GM23338 (cell line): Measurements from ENCODE around the gene DMRT1. TPM values are rescaled to one million over a fixed set of nuclear protein-coding genes. Genes with fewer than 3 reads are reported as not detected.

ENCODE experiments used
- ATAC-seq: fragments of 200-7000 bp; cut with Tn5 transposase; 3 replicates; pipeline ENCODE4 v1.9.1; 2020
- DNase-seq: peaks from one replicate; pipeline ENCODE4 v3.0.0-alpha.2; 2015; ENCODE audit warnings: low spot score
- H2AFZ ChIP-seq: fragments of 200-600 bp; sonication (generic); 2 replicates; pipeline ENCODE4 v1.8.0; 2016; ENCODE audit warnings: antibody characterized with exemption, mild to moderate bottlenecking, moderate library complexity
- H3F3A ChIP-seq: fragments of 200-600 bp; sonication (generic); replicated peaks from 2 replicates; pipeline ENCODE4 v1.8.0; 2017; ENCODE audit warnings: antibody characterized with exemption, mixed run types, low read depth
- H3K27ac ChIP-seq: fragments of 200-600 bp; sonication (generic); 2 replicates; pipeline ENCODE4 v1.6.1; 2016; ENCODE audit warnings: low read depth
- H3K27me3 ChIP-seq: fragments of 200-600 bp; sonication (generic); 2 replicates; pipeline ENCODE4 v1.8.0; 2016; ENCODE audit warnings: mild to moderate bottlenecking, mixed run types, moderate library complexity; ENCODE audit not compliant: insufficient read depth
- H3K36me3 ChIP-seq: fragments of 200-600 bp; sonication (generic); 2 replicates; pipeline ENCODE4 v1.8.0; 2016; ENCODE audit warnings: mild to moderate bottlenecking; ENCODE audit not compliant: insufficient read depth
- H3K4me1 ChIP-seq: fragments of 200-600 bp; sonication (generic); 2 replicates; pipeline ENCODE4 v1.8.0; 2016; ENCODE audit warnings: mild to moderate bottlenecking, moderate library complexity; ENCODE audit not compliant: insufficient read depth
- H3K4me2 ChIP-seq: fragments of 200-600 bp; sonication (generic); 2 replicates; pipeline ENCODE4 v1.7.1; 2017; ENCODE audit warnings: mixed run types
- H3K4me3 ChIP-seq: fragments of 200-600 bp; sonication (generic); 2 replicates; pipeline ENCODE4 v1.6.1; 2016; ENCODE audit warnings: mixed run types
- H3K79me2 ChIP-seq: fragments of 200-600 bp; sonication (generic); replicated peaks from 2 replicates; pipeline ENCODE4 v1.8.0; 2017; ENCODE audit warnings: mild to moderate bottlenecking; ENCODE audit not compliant: insufficient read depth
- H3K9me2 ChIP-seq: fragments of 200-600 bp; sonication (generic); 2 replicates; pipeline ENCODE4 v1.8.0; 2017; ENCODE audit not compliant: insufficient read depth
- H4K20me1 ChIP-seq: fragments of 200-600 bp; sonication (generic); replicated peaks from 2 replicates; pipeline ENCODE4 v1.8.0; 2017; ENCODE audit warnings: mild to moderate bottlenecking; ENCODE audit not compliant: insufficient read depth
- H3K27ac Mint-ChIP-seq: 2 replicates; pipeline ENCODE4 v1.8.0; 2020; ENCODE audit warnings: inconsistent platforms, mild to moderate bottlenecking, moderate library complexity, mixed read lengths
- H3K27me3 Mint-ChIP-seq: 3 replicates; pipeline ENCODE4 v1.8.0; 2022; ENCODE audit warnings: low read depth, mild to moderate bottlenecking, moderate library complexity, mixed read lengths, inconsistent platforms; ENCODE audit not compliant: insufficient read depth, poor library complexity
- H3K36me3 Mint-ChIP-seq: 3 replicates; pipeline ENCODE4 v1.8.0; 2021; ENCODE audit warnings: low read depth, mild to moderate bottlenecking, inconsistent platforms, moderate library complexity, mixed read lengths
- H3K4me1 Mint-ChIP-seq: 3 replicates; pipeline ENCODE4 v1.8.0; 2020; ENCODE audit warnings: mild to moderate bottlenecking, inconsistent platforms, mixed read lengths
- H3K4me3 Mint-ChIP-seq: 3 replicates; pipeline ENCODE4 v1.8.0; 2021; ENCODE audit warnings: moderate library complexity, mild to moderate bottlenecking, inconsistent platforms, mixed read lengths
- H3K9me3 Mint-ChIP-seq: 3 replicates; pipeline ENCODE4 v1.8.0; 2020; ENCODE audit warnings: moderate library complexity, mild to moderate bottlenecking, inconsistent platforms, mixed read lengths
- EZH2 ChIP-seq: fragments of 200-600 bp; sonication (generic); IDR thresholded peaks from one replicate; pipeline ENCODE4 v1.8.0; 2017; ENCODE audit warnings: antibody characterized with exemption, mild to moderate bottlenecking, low read depth; ENCODE audit not compliant: unreplicated experiment
- POLR2AphosphoS5 ChIP-seq: IDR thresholded peaks from 2 replicates; pipeline ENCODE4 v1.6.1; 2016; ENCODE audit warnings: antibody characterized with exemption, low read depth
- ZNF114 ChIP-seq: fragments of 250-450 bp; sonication (Bioruptor Pico); IDR thresholded peaks from 2 replicates; pipeline ENCODE4 v1.5.0; 2020; ENCODE audit warnings: mild to moderate bottlenecking, moderate library complexity
- ZNF462 ChIP-seq: fragments of 250-450 bp; sonication (Bioruptor Pico); IDR thresholded peaks from 2 replicates; pipeline ENCODE4 v1.5.0; 2020; ENCODE audit warnings: mild to moderate bottlenecking, moderate library complexity
- polyA plus RNA-seq: library from polyadenylated mRNA; unstranded; fragments of >200 nt; fragmentation: Nextera tagmentation; extraction: Ambion mirVana; gene quantifications from 2 replicates; pipeline ENCODE4 v1.2.1, GENCODE V29; 2016
- total RNA-seq: library from RNA; depleted of rRNA; stranded (reverse); fragments of >200 nt; shearing (Covaris generic); gene quantifications from 2 replicates; pipeline ENCODE4 v1.2.3, GENCODE V29; 2014
- TF ChIP-seq, protein P1 (sequence below): IDR thresholded peaks from one replicate; pipeline ENCODE4 v1.6.1; 2018; ENCODE audit warnings: antibody characterized with exemption; ENCODE audit not compliant: unreplicated experiment

The DMRT1 gene
- total and polyA plus RNA-seq, 2 experiments from 2014 or later: not detected

- H3F3A ChIP-seq: no peaks in the 10 kb centered on the region
- no peaks in the 10 kb centered on the region for H3K27me3 ChIP-seq
- H2AFZ ChIP-seq: no peak overlapping the region
- ATAC-seq: no peak
- Mint-ChIP-seq H3K9me3 (no peaks in the 10 kb centered on the region), H3K4me3 (no peak overlapping the region), H3K4me1 (peaks cover 3% of the 10 kb centered on the region; the same call in 1 of the 3 replicates), H3K27ac (no peak overlapping the region), H3K36me3 (no peaks in the 10 kb centered on the region), H3K27me3 (no peaks in the 10 kb centered on the region)
- no peak overlapping the region for H3K4me3 ChIP-seq
- no peaks in the 10 kb centered on the region for H4K20me1 ChIP-seq
- TF ChIP-seq ZNF114 (CRISPR knock-in tag) (no peak), ZNF462 (CRISPR knock-in tag) (no peak), POLR2AphosphoS5 (no peak), EZH2 (no peak)
- TF ChIP-seq, protein P1, sequence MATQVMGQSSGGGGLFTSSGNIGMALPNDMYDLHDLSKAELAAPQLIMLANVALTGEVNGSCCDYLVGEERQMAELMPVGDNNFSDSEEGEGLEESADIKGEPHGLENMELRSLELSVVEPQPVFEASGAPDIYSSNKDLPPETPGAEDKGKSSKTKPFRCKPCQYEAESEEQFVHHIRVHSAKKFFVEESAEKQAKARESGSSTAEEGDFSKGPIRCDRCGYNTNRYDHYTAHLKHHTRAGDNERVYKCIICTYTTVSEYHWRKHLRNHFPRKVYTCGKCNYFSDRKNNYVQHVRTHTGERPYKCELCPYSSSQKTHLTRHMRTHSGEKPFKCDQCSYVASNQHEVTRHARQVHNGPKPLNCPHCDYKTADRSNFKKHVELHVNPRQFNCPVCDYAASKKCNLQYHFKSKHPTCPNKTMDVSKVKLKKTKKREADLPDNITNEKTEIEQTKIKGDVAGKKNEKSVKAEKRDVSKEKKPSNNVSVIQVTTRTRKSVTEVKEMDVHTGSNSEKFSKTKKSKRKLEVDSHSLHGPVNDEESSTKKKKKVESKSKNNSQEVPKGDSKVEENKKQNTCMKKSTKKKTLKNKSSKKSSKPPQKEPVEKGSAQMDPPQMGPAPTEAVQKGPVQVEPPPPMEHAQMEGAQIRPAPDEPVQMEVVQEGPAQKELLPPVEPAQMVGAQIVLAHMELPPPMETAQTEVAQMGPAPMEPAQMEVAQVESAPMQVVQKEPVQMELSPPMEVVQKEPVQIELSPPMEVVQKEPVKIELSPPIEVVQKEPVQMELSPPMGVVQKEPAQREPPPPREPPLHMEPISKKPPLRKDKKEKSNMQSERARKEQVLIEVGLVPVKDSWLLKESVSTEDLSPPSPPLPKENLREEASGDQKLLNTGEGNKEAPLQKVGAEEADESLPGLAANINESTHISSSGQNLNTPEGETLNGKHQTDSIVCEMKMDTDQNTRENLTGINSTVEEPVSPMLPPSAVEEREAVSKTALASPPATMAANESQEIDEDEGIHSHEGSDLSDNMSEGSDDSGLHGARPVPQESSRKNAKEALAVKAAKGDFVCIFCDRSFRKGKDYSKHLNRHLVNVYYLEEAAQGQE: no peak
- H3K4me2 ChIP-seq: no peak overlapping the region
- H3K9me2 ChIP-seq: no peaks in the 10 kb centered on the region
- no peaks in the 10 kb centered on the region for H3K36me3 ChIP-seq
- H3K4me1 ChIP-seq: no peaks in the 10 kb centered on the region
- H3K27ac ChIP-seq: no peak overlapping the region
- DNase-seq: no peak
- H3K79me2 ChIP-seq: no peaks in the 10 kb centered on the region
These were observed 22.5 kb upstream of the DMRT1 start for GRCh38 chr9:818958-819357.
